Prostate gland (tissue), 2 donors: ENCODE data around the gene SLC4A1. TPM values are rescaled to one million over a fixed set of nuclear protein-coding genes. Genes with fewer than 3 reads are reported as not detected.

Source experiments
- DNase-seq: peaks from one replicate; pipeline ENCODE4 v3.0.0-alpha.2; 2019; ENCODE audit warnings: low spot score
- H3K27ac ChIP-seq, 2 donors: fragments of 200-600 bp; sonication (generic); 2 replicates each; pipeline ENCODE4 v1.5.1; 2017 to 2019
- H3K27me3 ChIP-seq: fragments of 200-600 bp; sonication (generic); replicated peaks from 2 replicates; pipeline ENCODE4 v1.5.1; 2019; ENCODE audit not compliant: insufficient read depth
- H3K36me3 ChIP-seq, 2 donors: fragments of 200-600 bp; sonication (generic); 1 replicate in 1 of 2; 2 replicates in 1 of 2; pipeline versions ENCODE4 v1.5.1 to v1.8.1; 2017 to 2019
- H3K4me1 ChIP-seq: fragments of 200-600 bp; sonication (generic); replicated peaks from 2 replicates; pipeline ENCODE4 v1.5.1; 2019
- H3K4me3 ChIP-seq, 2 donors: fragments of 200-600 bp; sonication (generic); 2 replicates each; pipeline ENCODE4 v1.5.1; 2017 to 2019
- H3K9me3 ChIP-seq: fragments of 200-600 bp; sonication (generic); 2 replicates; pipeline ENCODE4 v1.5.1; 2017
- POLR2A ChIP-seq: fragments of 450-650 bp; IDR thresholded peaks from one replicate; pipeline ENCODE4 v1.6.1; 2016; ENCODE audit warnings: antibody characterized with exemption, mild to moderate bottlenecking
- POLR2AphosphoS5 ChIP-seq: sonication (generic); formaldehyde crosslinking; IDR thresholded peaks from one replicate; pipeline ENCODE4 v1.6.1; 2017; ENCODE audit warnings: antibody characterized with exemption
- WGBS: methylation state at CpG from one replicate; pipeline ENCODE4 v1.1.5; 2018; 5-methylcytosine and 5-hydroxymethylcytosine counted together
- intact Hi-C: fragments of 100-400 bp; cut with DNase I; formaldehyde crosslinking; loops from one replicate; pipeline ENCODE4 v1.14.2; 2022
- total RNA-seq, 2 donors: library from RNA; depleted of rRNA; stranded (reverse); fragments of >200 nt; gene quantifications; one replicate each; pipeline ENCODE4 v1.1.0, GENCODE V29; 2016
- TF ChIP-seq, protein P1 (sequence below), 4 experiments: fragments of 200-600 bp in 2 of 4; fragments of 450-650 bp in 2 of 4; sonication (generic) in 2 of 4; IDR thresholded peaks; 1 replicate in 3 of 4; 2 replicates in 1 of 4; pipeline ENCODE4 v1.5.1; 2016 to 2019; ENCODE audit warnings: antibody characterized with exemption in 4 of 4, mild to moderate bottlenecking in 2 of 4, moderate library complexity in 2 of 4

SLC4A1 gene
- total RNA-seq, 2 donors from 2014 or later, result 0.51 TPM; not detected in 1

DNA sequence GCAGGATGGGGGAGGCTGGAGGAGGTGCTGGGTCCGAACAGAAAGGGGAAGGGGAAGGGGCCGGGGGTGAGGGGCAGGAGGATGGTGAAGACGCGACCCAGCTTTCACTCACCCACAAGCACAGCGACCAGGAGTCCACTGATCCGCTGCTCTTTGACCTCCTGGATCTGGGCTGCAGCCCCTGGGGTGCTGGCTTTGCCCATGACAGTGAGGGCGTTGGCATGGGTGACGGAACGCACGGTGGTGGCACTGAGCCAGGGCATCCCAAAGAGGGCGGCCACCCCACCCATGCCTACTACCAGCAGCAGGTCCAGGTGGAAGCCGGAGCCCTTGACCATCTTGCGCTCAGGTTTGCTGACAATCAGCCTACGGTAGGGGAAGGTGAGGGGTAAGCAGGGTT is 14.9 kb downstream of the SLC4A1 start:
- WGBS, result 88% methylated on average over 8 of the region's 14 CpGs
- H3K27ac ChIP-seq, result no peak overlapping the region
- no peaks in the 10 kb centered on the region for H3K36me3 ChIP-seq
- H3K9me3 ChIP-seq, result no peaks in the 10 kb centered on the region
- no peak for DNase-seq
- no peaks in the 10 kb centered on the region for H3K27me3 ChIP-seq
- TF ChIP-seq POLR2A (no peak), POLR2AphosphoS5 (no peak)
- TF ChIP-seq, protein P1, sequence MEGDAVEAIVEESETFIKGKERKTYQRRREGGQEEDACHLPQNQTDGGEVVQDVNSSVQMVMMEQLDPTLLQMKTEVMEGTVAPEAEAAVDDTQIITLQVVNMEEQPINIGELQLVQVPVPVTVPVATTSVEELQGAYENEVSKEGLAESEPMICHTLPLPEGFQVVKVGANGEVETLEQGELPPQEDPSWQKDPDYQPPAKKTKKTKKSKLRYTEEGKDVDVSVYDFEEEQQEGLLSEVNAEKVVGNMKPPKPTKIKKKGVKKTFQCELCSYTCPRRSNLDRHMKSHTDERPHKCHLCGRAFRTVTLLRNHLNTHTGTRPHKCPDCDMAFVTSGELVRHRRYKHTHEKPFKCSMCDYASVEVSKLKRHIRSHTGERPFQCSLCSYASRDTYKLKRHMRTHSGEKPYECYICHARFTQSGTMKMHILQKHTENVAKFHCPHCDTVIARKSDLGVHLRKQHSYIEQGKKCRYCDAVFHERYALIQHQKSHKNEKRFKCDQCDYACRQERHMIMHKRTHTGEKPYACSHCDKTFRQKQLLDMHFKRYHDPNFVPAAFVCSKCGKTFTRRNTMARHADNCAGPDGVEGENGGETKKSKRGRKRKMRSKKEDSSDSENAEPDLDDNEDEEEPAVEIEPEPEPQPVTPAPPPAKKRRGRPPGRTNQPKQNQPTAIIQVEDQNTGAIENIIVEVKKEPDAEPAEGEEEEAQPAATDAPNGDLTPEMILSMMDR (IDR thresholded peaks at IDR 0.05), result no peak
- H3K4me1 ChIP-seq, result no peaks in the 10 kb centered on the region
- intact Hi-C loops, result no loop called here
- H3K4me3 ChIP-seq, result no peak overlapping the region

GRCh38 chr17:44251062-44251461 is 16.9 kb downstream of the SLC4A1 start:
- WGBS, result 97% methylated on average over 17 of the region's 17 CpGs
- no peak for DNase-seq
- Histone ChIP-seq H3K9me3 (no peaks in the 10 kb centered on the region), H3K4me1 (no peaks in the 10 kb centered on the region), H3K36me3 (no peaks in the 10 kb centered on the region), H3K4me3 (no peak overlapping the region), H3K27me3 (no peaks in the 10 kb centered on the region), H3K27ac (no peak overlapping the region)
- intact Hi-C loops, result no loop called here
- TF ChIP-seq, protein P1 (IDR thresholded peaks at IDR 0.05), result no peak
- TF ChIP-seq POLR2AphosphoS5 (no peak), POLR2A (no peak)

- Histone ChIP-seq H3K4me3 (no peak overlapping the region), H3K4me1 (no peaks in the 10 kb centered on the region), H3K27ac (no peak overlapping the region), H3K36me3 (no peaks in the 10 kb centered on the region), H3K9me3 (no peaks in the 10 kb centered on the region), H3K27me3 (no peaks in the 10 kb centered on the region)
- TF ChIP-seq POLR2AphosphoS5 (no peak), POLR2A (no peak)
- TF ChIP-seq, protein P1 (IDR thresholded peaks at IDR 0.05), result no peak
- 86% methylated on average over 9 of the region's 9 CpGs for WGBS
- intact Hi-C loops, result no loop called here
- DNase-seq, result no peak
These were observed 18.3 kb downstream of the SLC4A1 start for GRCh38 chr17:44249501-44250246.

GRCh38 chr17:44247876-44248736 is 19.8 kb downstream of the SLC4A1 start:
- no peak overlapping the region for H3K27ac ChIP-seq
- H3K27me3 ChIP-seq, result no peaks in the 10 kb centered on the region
- no peaks in the 10 kb centered on the region for H3K9me3 ChIP-seq
- H3K36me3 ChIP-seq, result no peaks in the 10 kb centered on the region
- WGBS, result 88% methylated on average over 9 of the region's 10 CpGs
- no peak for DNase-seq
- no peaks in the 10 kb centered on the region for H3K4me1 ChIP-seq
- intact Hi-C loops, result no loop called here
- no peak for TF ChIP-seq POLR2A
- TF ChIP-seq, protein P1 (IDR thresholded peaks at IDR 0.05), result no peak
- no peak for TF ChIP-seq POLR2AphosphoS5
- no peak overlapping the region for H3K4me3 ChIP-seq
